ENCODE results near the gene MYO18A.
"Not testable (repeated sequence)": the region's sequence is repeated elsewhere in the genome, so short reads cannot be mapped to it uniquely, and the experiment has no call there.

Gene MYO18A, protein sequence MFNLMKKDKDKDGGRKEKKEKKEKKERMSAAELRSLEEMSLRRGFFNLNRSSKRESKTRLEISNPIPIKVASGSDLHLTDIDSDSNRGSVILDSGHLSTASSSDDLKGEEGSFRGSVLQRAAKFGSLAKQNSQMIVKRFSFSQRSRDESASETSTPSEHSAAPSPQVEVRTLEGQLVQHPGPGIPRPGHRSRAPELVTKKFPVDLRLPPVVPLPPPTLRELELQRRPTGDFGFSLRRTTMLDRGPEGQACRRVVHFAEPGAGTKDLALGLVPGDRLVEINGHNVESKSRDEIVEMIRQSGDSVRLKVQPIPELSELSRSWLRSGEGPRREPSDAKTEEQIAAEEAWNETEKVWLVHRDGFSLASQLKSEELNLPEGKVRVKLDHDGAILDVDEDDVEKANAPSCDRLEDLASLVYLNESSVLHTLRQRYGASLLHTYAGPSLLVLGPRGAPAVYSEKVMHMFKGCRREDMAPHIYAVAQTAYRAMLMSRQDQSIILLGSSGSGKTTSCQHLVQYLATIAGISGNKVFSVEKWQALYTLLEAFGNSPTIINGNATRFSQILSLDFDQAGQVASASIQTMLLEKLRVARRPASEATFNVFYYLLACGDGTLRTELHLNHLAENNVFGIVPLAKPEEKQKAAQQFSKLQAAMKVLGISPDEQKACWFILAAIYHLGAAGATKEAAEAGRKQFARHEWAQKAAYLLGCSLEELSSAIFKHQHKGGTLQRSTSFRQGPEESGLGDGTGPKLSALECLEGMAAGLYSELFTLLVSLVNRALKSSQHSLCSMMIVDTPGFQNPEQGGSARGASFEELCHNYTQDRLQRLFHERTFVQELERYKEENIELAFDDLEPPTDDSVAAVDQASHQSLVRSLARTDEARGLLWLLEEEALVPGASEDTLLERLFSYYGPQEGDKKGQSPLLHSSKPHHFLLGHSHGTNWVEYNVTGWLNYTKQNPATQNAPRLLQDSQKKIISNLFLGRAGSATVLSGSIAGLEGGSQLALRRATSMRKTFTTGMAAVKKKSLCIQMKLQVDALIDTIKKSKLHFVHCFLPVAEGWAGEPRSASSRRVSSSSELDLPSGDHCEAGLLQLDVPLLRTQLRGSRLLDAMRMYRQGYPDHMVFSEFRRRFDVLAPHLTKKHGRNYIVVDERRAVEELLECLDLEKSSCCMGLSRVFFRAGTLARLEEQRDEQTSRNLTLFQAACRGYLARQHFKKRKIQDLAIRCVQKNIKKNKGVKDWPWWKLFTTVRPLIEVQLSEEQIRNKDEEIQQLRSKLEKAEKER (N-terminal part only)

DNA sequence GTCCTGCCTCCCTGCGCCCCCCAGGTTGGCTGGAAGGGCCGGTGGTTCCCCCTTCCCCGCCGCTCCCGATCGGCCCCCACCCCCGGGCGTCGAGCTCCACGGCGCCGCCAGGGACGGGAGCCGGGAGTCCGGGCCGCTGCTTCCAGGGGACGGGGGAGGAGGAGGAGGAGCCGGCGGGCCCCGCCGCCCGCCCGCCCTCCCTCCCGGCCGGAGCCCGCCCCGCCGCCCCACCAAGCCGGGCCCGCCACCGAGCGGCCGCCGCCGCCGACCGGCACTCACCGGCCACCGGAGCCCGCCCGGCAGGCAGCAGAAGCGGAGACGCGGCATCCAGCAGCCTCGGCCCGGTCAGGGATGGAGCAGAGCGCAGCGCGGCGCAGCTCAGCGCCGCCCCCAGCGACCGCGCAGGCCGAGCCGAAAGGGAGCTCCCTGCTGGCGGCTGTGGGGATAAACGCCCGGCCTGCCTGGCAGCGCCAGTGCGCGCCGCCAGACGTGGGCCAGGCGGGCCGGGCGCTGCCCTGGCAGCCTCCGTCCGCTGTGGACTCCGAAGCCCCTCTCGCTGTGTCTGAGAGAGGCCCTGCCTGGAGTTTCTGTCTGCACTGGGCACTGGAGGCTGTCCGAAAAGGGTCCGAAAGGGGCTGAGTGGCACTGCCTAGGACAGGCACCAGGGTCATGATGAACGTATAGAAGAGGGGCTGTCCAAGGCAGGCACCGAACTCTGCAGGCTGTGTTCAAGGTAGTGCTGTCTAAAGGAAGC is at the start of gene MYO18A:
Gene MYO18A (minus strand): TSS at position 365 of the 754 bp plus-strand sequence. CDS start 13,458 bp downstream, outside the sequence.
- DNase-seq: peak; percentile 92

DNA sequence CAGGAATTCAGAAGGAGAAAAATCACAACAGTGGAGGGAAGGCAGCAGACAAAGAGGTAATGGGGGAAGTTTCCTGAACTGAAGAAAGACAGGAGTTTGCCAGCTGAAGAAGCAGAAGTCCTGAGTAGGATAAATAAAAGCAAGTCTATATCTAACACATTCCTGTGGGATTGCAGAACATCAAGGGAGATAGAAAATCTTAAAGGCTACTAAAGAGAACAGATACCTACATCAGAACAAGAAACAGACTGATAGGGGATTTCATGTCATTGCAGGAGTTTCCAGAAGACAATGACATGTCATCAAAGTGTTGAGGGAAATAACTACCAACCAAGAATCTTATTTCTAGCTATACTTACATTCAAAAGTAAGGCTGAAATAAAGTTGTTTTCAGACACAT is 45.2 kb upstream of the MYO18A start:
- DNase-seq: no peak

DNA sequence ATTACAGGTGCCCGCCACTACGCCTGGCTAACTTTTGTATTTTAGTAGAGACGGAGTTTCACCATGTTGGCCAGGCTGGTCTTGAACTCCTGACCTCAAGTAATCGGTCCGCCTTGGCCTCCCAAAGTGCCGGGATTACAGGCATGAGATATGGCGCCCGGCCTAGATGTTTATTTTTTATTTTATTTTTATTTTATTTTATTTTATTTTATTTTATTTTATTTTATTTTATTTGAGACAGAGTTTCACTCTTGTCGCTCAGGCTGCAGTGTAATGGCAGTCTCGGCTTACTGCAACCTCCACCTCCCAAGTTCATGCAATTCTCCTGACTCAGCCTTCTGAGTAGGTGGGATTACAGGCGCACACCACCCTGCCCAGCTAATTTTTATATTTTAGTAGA is 41.1 kb upstream of the MYO18A start:
- not testable (repeated sequence) for DNase-seq

DNA sequence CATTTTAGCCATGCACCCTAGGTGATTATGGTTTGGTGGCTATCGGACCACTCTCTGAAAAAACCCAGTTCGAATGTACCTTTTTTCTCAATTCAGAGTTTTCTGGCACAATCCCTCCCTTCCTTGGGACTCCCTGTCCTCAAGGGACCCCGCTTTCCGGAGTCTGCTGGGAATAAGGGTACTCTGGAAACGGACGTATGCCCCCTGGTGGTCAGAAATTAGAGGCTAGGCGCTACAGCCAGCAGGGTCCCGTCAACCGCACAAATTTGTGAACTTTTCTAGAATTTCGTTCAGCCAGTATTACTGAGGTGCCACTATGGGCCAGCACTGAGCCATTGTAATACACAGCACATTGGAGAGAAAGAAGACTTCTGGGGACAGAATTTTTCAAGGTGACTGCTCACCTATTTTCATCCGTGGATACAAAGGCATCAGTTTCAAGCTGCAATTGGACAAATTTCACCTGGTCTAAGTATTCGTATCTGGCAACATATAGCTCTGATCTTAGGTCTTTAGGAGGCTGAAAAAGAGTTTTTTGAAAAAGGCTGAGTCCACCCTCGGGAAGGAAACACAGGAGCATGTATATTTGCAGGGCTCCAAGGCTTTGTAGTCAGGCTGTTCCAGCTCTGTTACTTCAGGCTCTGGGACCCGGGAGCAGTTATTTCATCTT is 39.3 kb upstream of the MYO18A start:
- DNase-seq: peak; percentile 94

DNA sequence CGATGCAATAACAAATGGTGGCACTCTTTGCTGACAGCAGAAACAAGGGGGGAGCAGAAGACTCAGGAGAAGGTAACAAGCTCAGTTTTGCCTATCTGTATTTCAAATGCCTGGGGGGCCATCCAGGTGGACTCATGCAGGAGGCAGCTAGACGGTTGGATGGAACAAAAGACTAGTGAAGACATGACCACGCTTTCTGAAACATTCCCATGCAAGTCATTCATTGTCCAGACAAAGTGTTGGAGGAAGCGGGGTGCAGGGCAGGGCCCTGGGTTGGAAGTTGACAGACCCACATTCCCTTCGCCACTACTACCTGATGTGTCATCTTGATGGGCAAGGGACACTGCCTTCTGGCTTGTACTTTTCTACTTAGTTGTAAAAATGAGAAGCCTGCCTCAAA is 36.7 kb upstream of the MYO18A start:
- DNase-seq: no peak

DNA sequence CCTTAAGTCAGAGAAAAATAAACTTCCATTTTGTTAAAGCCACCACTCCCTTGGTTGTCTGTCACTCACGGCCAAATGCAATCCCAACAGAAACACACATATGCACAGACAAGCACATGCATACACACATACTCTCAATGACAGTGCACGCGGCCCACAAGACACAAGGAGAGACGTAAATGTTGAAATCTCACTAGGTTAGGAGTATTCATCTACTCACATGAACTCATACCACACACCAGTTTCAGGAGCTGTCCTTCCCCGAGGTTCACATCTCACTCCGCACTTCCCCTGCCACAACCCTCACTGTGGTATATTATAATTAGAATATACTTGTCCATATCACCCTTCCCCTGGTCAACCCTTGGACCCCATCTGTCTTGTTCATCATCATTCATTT is 36.0 kb upstream of the MYO18A start:
- DNase-seq: no peak

DNA sequence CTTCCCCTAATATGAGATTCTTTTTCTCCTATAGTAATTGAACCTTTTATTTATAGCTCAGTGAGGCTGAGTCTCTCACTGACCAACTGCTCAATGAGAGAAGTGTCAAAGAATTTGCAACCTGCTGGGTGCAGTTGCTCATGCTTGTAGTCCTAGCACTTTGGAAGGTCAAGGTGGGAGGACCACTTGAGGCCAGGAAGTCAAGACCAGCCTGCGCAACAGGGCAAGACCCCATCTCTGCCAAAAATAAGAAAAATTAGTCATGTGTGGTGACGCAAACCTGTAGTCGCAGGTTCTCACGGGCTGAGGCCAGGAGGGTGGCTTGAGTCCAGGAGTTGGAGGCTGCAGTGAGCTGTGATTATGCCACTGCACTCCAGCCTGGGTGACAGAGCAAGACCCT is 35.5 kb upstream of the MYO18A start:
- DNase-seq: no peak

DNA sequence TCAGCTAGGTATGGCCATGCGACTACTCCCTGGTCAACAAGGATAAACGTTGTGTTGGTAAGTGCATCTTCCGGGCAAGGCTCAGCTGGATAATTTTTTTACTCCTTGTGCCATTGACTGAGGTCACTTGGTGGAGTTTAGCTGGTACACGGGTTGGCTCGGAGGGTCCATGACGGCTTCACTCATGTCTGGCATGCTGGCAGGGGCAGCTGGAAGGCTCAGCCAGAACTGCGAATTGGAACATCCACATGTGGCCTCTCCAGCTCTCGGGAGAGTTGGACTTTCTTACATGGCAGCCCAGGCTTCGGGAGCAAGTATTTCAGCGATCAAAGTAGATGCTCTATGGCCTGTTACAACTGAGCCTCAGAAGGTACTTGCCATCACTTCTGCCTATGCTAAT is 35.0 kb upstream of the MYO18A start:
- DNase-seq: no peak

DNA sequence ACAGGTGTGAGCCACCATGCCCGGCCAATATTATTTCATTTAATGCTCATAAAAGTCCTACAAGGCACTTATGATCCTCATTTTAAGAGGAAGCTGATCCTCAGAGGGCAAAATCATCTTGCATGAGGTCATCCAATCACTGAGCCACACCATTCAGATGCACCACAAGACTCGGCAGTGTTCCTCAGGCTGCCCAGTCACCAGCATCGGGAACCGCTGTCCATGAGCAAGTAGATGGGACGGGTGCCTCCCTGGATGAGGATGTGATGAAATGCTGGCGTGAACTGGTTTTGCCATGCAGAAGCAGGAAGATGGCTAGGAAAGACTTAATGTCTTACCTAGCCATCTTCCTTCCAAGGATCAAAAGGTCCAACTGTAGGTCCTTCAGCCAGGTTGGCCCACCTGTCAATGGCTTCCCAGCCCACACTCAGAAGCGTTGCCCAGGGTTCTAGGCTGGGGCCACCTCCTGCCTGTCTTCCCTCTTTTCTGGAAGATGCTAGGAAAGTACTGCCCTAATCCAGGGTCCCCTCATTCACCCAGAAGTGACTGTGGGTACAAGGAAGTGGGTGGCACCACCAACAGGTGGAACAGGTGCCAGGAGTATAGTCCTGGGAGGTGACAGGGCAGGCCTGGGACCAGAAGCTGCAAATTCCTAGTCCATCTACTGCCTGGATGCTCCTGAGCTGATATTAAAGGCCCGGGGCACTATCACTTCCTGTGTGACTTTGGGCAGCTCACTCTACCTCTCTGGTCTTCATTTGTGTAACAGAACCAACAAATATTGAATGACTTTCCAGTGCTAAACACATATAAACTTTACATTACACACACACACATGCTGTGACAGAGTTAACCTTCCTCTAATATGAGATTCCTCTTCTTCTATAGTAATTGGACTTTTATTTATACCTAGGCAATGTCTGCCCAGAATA is 34.3 kb upstream of the MYO18A start:
- no peak for DNase-seq

DNA sequence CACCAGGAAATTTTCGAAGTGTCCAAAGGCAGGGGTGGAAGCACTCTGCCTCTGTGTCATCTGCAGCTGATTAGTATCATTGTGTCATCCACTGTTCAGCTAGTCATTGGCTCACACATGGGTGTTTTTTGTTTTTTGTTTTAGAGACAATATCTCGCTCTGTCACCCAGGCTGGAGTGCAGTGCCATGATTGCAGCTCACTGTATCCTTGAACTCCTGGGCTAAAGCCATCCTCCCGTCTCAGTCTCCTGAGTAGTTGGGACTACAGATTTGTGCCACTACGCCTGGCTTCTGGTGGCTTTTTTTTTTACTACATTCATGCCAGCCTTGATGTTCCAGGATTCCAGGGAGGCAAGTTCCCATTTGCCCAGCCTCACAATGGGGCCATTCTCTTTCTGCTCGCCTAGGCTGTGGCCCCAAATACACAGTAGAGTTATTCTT is 32.5 kb upstream of the MYO18A start:
- no peak for DNase-seq

DNA sequence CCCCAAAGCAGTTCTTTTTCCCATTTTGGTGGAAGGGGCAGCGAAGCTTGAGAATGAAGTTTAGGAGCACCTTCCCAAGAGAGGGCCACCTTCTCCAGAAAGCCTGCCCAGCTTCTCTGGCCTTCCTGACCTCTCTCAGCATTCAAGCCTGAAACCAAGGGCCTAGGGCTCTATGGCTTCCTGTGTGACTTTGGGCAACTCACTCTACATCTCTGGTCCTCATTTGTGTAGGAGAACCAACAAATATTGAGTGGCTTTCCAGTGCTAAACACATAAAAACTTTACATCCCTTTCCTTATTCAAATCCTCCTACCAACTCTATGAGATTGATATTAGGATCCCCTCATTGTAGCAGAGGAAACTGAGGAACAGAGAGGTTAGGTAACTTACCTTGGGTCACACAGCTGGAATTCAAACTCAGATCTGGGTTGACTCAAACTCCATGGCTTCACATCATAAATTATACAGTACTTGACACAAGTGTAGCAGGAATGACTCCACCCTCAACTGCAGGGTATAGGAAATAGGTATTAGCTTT is 32.0 kb upstream of the MYO18A start:
- no peak for DNase-seq

DNA sequence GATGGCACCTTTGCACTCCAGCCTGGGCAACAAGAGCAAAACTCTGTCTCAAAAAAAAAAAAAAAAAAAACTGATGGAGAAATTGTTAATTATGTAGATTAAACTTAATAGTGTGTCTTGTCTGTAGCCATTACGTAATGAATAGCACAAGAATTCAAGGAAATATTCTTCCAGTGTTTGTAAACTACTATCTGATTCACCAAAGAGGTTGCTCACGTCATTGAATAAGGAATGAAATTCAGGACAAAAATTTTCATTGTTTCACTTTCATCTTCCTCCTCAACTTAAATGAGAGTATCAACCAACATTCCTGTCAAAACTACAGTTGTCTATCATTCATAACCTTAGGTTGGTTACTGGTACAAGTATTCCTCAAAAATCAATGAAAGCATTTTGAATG is 30.7 kb upstream of the MYO18A start:
- no peak for DNase-seq

DNA sequence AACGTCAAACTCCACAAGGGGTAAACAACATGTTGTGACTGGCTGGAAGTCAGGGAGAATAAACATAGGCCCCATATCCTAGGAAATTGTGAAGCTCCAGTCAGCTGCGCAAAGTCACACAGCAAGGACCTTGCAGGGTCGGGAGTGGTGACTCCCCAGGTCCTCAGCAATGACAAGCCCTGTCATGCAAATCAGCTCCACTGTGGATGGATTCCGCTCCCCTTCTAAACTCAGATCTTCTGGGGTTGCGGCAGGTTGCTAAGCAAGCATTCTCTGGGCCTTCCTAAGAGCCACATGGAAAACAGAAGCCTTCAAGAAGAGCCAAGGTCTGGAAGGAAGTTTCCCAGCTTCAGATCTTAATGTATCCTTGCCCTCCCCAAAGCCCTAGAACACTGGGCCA is 28.9 kb upstream of the MYO18A start:
- no peak for DNase-seq

DNA sequence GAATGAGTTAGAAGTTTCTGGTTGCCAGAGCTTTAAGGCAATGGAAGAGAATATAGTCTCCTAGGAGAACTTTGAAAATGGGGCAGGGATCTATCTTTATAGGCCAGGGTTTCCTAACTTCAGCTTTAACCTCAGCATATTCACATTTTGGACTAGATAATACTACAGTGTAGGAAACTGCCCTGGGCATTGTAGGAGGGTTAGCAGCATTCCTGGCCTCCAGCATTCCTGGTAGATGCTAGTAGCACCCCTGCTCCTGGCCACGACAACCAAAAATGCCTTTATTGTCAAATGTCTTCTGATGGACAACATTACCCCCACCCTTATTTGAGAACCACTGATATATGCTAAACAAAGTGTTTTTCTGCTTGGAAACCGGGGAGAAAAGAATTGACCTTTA is 27.8 kb upstream of the MYO18A start:
- no peak for DNase-seq

DNA sequence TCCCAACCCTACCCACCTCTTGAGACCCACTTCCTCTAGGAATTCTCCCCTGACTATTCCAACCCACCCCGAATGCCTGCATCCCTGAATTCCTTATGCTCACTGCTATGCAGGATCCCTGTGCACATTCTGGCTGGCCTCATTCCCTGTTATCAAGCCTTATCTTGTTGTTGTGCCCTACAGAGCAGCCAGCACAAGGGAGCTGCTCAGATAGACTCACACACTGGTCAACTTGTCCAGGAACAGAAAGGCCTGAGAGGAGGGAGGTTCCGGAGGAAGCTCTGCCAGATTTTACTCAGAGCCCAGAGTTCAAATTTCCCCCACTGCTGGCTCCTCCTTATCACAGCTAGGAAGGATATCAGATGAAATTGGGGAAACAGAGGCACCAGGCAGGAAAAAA is 24.8 kb upstream of the MYO18A start:
- DNase-seq: no peak

DNA sequence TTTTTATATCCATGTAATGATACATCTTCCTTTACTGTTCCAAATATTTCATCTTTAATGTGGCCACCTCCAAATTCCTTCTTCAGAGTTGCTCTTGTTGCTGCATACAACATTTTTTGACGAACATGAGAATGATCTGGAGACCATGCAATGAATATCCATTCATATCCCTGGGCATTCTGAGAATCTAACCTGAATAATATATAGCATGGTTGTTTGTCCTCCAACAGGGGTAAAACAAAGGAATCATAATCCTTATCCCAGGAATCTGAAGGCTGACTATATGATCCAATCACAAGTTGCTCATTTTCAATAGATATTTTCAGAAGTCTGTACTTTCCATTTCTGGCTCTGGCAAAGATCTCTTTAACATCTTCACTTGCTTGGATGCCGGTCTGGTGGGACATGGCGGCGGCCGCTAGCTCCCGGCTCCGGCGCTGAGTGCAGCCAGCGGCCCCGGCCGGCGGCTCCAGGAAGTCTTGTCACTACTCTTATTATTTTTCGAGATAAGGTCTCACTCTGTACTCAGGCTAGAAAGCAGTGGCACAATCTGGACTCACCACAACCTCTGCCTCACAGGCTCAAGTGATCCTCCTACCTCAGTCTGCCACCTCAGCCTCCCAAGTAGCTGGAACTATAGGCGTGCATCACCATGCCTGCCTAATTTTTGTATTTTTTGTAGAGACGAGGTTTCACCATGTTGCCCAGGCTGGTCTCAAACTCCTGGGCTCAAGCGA is 24.0 kb upstream of the MYO18A start:
- not testable (repeated sequence) for DNase-seq

DNA sequence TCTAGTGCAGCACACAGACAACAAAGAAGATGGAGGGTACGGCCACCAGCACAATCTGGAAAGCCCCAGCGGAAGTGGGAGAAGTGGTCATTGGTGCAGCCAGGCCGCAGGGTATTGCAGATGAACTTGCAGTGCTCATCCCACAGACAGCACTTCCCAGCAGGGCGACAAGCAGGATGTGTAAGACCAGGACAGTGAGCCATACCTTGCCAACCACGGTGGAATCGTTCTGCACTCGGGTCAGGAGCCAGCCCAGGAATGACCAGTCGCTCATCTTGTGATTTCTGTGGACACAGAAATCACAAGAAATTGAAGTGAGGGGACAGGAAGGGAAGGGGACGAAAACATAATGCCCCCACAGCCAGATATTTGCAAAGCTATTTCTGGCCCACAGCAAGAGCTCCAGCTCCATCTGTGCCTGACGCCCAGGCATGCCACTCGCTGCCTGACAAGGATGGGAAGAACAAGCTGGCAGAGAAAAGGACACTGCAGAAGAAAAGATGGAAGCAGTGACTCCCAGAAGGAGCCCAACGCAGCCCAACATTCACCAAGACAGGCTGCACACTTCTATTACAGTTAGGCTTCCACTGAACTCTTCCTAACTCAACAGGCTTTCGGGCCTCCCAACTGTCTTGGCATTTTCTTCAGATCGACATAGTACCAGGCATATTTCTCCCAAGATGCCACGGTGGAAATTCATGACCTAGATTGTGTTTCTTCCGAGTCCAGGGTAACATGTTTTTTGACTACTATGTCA is 17.5 kb upstream of the MYO18A start:
- no peak for DNase-seq

DNA sequence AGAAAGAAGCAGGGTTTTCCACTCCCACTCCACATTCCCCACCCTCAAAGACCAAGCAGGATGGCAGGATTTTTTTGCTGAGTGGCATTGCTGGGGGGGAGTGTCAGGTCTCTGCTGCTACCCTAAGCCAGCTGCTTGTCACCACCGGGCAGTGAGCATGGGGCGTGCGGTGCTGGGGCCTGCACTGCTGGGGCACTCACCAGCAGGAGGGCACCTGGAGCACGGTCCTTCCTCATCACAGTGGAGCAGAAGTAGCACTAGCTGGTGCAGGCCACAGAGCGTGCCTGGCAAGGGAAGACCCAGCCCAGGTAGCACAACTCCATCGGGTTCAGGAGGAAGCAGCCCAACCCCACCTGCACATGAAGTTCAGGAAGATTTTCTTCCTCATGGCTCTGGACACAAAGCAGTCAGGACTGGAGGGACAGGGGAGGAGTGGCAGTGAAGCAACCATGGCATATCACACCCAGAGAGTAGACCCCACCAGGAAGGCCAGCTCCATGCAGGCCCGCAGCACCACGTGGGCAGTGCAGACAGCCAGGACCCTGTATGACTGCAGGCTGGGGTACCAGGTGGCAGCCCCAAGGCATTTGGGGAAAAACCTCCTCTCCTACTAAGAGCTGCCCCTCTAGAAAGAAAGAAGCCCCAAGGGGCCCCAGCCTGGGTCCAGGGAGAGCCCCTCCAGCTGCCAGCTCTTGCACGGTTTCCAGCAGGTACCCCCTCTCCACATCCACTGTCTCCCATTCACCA is 16.7 kb upstream of the MYO18A start:
- DNase-seq: no peak
